TTC549 (cell line): ENCODE data around the gene C1QTNF5.
"Not testable (repeated sequence)": the region's sequence is repeated elsewhere in the genome, so short reads cannot be mapped to it uniquely, and the experiment has no call there.

ENCODE experiments used
- FAIRE-seq: peaks from 2 replicates; lab custom pipeline; 2012; peaks lifted over from hg19 to GRCh38; lab: Jason Lieb, UNC

C1QTNF5 gene, protein sequence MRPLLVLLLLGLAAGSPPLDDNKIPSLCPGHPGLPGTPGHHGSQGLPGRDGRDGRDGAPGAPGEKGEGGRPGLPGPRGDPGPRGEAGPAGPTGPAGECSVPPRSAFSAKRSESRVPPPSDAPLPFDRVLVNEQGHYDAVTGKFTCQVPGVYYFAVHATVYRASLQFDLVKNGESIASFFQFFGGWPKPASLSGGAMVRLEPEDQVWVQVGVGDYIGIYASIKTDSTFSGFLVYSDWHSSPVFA

DNA sequence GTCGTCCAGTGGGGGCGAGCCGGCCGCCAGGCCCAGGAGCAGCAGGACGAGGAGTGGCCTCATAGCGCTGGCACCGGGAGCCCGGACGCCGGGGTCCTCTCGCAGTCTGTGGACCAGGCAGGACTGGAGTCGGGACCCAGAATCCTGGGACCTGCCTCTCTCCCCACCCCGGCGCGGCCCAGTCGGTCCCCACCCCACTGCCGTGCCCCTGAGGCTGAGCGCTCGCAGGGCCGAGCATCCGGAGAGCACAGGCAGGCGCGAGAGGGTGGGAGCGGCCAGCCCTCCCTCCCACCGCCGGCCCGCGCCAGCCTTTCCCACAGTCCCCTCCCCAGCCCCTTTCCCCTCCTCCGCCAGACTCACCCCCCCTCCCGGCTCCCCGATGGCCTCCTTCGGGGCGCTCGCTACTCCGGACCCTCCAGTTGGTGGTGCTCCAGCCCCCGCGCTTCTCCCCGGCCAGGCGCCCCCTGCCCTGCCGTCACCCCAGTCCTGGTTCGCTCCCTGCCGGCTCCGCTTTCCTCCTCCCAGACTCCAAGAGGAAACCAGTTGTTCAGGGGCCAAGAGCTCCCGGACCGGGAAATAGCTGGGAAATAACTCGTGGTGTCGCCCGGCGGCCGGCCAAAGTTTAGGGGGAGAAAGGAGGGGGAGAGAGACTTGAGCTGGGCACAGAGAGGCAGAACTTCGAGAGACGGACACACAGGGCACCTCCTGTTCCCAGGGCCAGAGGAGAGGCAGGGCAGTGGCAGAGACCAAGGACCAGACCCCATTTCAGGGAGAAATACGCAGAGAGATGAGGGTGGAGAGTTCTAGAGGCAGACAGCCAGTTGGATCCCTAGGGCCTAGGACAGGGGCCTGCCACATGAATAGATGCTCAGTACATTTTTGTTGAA lies at the start of gene C1QTNF5:
Gene C1QTNF5 (minus strand): TSS at position 549 of the 887 bp plus-strand sequence. CDS start 486 bp downstream, at position 63.
- FAIRE-seq = no peak

DNA sequence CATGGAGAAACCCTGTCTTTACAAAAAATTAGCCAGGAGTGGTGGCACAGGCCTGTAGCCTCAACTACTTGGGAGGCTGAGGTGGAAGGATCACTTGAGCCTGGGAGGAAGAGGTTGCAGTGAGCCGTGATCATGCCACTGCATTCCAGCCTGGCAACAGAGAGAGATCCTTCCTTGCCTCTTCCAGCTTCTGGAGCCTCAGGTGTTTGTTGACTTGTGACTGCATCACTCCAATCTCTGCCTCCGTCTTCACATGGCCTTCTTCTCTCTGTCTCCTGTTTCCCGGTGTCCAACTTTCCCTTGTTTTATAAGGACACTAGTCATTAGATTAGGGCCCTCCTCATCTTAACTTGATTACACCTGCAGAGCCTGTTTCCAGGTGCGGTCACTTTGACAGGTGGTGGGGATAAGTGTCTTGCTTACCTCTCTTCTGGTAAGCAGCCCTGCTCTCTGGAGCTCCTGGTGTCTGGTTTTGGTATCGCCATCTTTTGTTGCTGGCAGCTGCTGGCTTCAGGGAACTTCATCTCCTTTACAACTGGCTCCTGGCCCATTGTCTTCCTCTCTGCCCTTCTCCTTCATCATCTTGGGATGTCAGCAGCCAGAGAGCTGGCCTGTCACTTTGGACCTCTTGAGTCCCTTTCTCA lies 49.0 kb upstream of the C1QTNF5 start:
- no peak for FAIRE-seq

DNA sequence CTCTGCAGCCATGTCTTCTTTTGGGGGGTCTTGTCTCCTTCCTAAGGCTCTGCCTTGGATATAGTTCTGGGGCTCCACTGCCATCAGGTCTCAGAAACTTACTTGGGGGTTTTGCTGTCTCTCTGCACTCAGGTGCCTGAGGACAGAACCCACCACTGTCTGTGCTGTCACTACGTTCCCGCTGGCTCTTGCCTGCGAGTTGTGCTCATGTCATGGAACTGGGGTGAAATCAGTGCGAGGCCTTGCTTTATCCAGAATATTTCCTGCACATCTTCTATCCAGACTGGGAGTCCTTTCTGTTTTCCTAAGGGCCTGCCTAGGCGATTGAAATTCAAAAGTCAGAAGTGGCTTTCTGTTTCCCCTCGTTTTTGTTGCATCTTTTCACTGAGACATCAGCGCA lies 47.4 kb upstream of the C1QTNF5 start:
- no peak for FAIRE-seq

DNA sequence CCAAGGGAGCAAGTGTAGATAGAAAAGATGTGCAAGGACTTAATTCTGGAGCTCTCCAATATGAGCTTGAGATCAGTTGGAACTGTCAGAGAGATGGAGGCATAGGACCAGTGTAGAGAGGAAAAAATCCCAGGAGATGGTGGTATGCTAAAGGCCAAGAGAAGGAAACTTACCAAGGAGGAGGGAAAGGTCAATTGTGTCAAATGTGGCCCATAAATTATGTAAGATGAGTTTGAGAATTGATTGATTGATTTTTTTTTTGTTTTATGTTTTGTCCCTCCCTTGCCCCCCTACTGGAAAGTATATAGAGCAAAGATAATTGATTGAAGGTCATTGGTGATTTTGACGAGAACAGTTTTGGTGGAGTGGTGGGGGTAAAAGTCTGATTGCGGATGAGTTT lies 43.6 kb upstream of the C1QTNF5 start:
- FAIRE-seq = no peak

DNA sequence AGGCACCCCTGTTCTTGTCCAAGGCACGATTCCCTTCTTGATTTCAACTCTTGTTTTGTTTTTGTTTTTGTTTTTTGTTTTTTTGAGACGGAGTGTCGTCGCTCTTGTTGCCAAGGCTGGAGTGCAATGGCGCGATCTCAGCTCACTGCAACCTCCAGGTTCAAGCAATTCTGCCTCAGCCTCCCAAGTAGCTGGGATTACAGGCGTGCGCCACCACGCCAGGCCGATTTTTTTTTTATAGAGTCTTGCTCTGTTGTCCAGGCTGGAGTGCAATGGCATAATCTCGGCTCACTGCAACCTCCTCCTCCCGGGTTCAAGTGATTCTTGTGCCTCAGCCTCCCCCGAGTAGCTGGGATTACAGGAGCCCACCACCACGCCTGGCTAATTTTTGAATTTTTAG lies 41.8 kb upstream of the C1QTNF5 start:
- not testable (repeated sequence) for FAIRE-seq

DNA sequence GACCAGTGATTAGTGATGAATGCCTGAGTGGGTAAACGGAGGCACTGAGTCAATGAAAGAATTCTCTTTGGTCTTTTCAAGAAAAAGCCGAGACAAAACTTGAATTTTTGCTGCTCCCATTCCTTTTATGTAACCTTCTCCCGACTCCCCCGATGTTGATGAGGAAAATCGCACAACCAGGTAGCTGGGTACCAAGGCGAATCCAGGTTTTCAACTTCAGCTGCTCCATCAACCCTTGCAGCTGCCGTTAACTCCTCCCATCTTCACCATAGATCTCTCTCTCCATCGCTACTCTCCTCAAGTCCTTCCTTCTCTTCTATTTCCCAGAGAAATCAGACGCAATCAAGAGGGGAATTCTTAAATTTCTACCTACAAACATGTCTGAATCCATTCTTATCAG lies 41.4 kb upstream of the C1QTNF5 start:
- no peak for FAIRE-seq

DNA sequence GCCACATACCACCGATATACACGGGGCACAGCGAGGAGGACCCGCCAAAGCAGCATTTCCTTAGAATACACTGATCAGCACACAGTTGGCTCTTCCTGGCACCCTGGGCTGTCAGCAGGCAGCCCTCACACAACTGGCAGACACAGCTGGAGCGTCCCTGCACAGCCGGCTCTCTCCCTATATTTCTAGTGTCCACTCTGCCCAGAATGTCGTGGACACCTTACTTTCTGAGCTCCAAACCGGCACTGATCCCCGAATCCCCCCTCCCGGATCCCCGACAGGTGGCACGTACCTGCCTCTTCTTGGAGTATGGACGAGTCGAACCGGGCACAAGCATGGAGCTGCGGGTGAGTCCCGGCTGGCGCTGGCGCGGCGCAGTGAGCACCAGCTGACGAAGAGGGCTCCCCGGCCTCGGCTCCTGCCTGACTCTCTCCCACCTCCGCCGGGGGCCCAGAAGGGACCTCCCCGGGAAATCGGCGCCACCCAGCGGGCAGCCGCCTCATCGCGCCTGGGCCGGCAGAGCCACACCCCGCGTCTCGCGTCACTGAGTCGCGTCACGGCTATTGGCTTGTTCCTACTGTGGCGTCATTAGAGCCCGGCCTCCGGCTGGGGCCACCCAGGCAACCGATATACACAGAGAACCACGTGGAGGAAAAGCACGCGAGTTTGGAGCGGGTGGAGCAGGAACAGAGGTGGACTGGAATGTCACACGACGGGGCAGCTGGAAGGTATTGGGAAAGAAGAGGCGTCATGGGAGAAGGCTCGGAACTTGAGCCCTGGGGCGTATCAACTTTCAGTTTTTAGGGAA lies 40.7 kb upstream of the C1QTNF5 start, which contains the start of gene USP2:
Gene USP2 (minus strand): TSS at position 510 of the 808 bp plus-strand sequence. CDS start 8,210 bp downstream, outside the sequence.
- FAIRE-seq = peak; percentile 77

DNA sequence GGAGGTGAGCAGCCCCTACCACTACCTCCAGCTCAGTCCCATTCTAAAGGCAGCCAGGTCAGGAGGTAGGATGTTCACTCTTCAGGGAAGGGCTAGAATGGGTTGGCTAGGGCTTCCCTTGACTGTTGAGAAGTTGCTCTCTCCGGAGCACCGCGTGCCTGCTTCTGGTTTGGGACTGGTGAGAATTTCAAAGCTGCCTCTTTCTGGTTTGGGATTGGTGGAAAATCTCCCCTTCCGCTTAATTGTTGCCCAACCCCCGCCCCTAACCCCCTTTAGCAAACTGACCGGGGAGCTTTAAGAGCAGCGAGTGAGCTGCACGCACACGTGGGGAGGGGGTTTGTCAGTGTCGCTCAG lies 40.1 kb upstream of the C1QTNF5 start:
- no peak for FAIRE-seq

DNA sequence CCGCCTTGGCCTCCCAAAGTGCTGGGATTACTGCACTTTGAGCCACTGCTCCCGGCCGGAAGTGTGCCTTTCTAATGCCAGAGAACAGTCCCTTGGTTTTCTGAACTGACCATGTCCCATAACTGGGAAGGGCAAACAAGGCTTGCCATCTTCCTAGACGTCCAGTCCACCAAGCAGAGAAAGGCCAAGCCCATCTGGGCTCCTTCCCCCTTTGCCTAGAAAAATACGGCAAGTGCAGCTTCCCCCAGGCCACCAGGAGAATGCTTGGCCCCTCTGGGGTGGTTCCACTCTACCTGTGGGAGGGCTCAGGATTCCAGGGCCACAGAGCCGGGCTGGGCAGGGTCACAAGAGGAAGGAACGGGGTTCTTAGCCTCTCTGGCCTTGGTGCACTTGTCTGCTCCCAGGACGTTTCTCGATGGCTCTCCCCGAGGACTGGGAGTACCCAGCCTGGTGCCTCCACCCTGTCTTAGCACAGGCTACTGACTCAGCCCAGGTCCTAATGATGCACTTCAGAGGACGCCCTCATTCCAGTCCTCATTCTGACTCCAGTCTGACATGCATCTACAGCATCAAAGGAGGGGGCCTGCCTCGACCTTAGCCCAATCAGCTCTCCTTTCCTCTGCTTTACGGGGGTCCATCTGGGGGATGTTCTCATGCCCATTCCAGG lies 39.6 kb upstream of the C1QTNF5 start:
- no peak for FAIRE-seq

DNA sequence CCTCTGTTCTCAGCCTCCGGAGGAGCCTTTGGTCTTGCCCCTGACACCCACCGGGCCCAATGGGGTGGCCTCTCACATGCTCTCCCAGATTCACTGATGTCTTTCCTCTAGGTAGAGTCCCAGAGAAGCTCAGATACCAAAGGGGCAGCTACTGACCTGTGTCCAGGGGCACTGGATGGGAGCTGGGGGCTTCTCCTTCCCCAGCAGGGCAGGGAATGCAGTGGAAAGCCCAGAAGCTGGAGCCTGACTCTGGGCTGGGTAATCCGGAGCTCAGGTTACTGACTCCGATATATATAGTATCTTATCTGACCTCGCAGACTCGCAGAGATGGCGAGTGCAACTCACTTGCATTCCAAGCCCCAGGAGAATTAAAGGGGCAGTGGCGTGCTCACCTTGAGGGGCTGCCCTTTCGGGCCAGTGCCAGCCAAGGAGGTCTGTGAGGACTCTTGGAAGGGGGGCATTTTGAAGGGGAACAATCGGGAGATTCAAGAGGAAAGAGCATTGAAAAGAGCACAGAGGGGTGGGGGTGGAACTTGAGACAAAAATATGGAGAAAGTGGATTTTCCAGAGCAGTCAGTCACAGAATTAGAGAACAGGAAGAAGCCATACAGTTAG lies 38.3 kb upstream of the C1QTNF5 start:
- FAIRE-seq = no peak

DNA sequence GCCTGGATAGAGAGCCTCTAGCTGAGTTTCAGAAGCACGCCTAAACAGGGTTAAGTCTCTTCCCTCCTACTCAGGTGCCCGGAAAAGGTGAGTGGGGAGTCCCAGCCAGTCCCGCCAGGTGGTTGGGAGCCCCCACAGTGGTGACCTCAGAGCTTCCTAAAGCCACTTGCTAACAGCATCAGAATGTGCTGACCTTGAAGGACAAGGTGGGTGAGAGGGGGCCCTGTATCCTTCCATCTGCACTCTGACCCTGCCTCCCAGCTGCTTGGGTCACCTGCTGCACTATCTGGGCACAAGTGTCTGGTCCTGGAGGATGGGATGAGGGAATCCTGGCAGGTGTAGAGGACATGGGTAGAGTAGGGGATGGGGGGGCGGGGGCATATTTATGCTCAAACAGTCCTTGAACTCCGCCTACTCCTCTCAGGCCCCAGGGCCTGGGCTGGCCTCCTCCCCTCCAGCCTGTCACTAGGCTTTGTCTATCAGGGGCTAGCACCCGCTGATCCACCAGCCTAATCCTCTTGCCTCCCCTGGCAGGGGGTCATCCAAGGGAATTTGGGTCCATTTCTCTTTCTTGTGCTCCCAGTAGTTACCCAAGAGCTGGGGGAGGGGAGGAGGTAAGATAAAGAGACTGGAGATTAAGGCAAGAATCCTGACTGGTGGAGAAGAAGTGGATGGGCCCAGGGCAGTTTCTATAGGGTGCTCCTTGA lies 37.4 kb upstream of the C1QTNF5 start:
- FAIRE-seq = no peak

DNA sequence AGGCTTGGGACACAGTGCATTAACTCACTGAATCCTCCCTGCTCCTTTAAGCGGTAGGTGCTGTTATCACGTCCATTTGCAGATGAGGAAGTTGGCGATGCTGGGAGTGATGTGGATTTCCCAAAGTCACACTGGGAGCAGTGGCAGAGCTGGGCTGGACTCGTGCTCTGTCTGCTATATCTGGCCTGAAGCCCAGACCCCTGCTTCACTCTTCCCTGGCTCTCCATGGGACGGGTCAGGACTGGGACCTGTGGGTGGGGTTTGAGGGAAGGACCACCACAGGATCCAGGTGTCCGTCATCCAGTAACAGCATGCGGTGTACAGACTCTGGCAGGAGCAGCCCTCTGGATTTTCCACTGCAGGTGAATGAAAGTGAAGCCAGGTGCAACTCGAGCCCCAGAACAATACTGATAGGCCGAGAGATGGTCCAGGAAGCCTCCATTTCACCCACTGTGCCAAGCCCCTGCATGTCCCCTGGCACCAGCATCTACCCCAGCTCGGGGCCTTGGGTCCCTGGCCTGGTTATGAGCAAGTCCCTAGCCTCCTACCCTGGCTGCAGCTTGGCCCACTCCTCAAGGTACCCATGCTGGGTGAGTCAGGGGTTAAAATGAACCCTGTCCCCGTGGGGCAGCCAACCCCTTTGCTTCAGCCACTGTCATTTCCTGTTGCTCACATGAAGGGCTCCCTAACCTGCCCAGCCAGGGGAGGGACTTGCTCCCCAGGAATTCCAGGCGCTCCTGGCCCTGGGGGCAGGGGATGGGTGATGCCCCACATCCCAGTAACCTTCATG lies 36.6 kb upstream of the C1QTNF5 start:
- FAIRE-seq = no peak

DNA sequence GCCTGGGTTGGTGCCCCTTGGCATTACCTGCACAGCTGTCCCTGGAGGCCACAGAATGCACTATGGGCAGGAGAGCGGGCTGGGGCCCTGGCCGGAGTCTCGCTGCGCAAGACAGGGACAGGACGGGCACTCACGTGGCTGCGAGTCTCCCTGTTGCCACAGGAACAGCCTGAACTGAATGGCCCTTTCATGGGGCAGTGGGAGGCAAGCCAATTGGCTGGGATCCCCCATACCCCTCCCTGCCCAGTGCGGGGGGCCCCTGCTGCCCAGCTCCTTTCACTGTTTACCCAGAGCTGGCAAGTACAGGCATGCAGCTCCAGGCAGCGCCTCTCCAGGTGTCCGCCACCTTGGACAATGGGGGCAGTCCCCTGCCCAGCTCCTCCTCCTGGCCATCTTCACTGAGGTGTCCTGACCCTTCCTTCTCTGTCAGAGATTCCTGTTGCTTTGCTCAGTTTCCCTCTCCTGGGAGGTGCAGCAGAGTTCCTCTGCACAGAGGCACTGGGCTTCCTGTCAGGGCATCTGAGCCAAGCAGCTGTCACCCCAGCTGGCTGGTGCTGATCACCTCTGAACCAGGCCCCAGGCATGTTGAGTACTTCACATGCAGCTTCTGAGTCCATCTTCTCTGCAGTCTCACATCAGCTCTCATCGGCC lies 35.6 kb upstream of the C1QTNF5 start:
- FAIRE-seq = no peak

DNA sequence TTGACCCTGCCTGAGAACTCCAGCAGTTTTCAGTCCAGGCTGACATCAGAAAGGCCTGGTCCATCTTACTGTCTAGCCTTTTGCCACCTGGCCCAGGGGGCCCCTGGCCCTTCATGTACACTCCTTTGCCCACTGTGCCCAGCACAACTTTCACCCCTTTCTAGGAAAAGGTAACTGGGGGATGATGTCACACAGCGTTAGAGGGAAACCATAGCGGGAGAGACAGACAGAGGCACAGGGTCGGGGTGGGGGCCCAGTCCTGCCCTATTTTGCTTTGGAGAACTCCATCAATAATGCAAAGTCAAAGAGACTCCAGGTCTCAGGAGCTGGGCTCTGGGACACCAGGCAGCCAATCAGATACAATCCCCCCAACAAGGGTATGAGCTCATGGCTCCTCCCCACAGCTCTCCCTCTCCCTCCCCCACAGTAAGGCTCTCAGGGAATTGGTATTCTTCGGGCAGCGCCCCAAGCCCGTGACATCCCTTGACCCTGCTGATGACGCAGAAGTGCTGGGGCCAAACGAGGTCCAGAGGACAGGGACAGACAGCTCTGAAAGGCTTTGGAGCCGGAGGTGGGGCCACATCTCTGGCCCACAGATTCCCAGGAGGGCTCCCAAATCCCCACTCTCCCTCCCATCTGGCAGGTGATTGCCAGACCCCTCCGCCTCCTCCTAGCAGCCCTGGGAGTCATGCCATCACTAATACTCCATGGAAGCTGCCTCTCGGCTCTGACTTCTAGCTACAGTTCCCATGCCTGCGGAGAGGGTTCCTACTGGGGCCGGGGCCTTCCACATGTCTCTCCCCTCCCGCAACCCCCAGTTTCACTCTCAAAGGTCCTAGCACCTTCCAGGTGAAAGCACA lies 34.9 kb upstream of the C1QTNF5 start:
- no peak for FAIRE-seq

DNA sequence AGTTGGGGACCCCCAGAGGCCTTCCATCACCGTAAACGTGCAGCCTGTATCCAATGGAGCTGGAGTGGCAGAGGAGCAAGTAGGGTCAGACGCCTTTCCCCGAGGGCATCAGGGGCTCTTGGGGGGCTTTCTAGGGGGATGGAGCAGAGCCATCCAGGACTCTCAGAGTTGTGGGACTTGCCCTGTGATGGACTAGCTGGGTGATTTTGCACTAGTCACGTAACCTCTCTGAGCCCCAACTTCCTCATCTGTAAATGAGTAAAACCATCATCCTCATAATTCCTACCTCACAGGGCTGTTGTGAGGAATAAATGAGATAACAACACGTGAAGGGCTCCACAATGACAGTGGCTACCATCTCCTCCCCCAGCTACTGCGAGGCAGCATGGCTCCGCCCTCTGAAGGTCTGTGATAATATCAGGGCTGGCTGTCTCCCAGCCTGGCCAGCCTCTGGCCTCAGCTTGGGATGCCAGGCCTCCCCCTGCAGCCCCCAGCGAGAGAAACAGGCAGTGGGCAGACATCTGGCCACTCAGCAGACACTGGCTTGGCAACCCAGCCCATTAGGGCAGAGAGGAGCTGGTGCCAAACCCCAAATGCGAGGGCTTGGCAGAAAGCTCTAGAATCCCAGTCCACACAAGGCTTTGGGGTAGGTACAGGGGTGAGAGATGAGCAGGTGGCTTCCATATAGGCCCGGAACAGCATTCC lies 34.1 kb upstream of the C1QTNF5 start:
- FAIRE-seq = no peak

DNA sequence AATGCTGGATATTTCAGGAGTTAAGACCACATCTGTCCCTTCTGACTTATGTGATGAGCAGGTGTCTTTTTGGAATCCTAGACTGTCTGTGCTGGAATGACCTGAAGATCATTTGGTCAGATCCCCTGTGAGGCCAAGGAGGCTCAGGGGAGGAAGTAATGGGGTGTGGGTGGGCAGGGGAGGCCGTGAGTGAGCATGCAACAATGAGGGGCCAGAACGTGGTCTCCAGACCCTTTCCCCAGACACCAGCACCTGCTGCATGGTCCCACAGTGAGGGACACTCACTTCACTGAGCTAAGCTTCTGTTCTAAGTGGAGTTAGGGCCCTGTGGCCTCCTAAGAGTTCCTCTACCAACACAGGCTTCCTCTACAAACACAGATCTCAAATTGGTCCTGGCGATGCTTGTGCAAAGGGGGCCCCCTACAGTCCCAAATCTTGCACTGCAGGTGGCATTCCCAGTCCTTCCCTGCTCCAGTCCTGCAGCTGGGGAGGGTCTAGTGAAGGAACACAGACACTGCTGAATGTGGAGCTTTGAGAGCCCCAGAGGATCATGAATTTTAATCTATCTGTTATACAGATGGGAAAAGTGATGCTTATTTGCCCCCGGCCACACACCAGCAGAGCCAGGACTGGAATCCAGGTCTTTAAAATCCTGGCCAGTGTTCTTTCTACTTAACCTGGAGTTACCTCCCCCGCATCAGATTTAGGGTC lies 33.4 kb upstream of the C1QTNF5 start:
- peak; percentile 72 for FAIRE-seq
